SW 1271 (cell line): ENCODE results near the gene DRAP1.

Experiments
- DNase-seq, 2 experiments: peaks; one replicate each; lab custom pipeline; 2025; lab: John Stamatoyannopoulos, UW

The DRAP1 gene, protein sequence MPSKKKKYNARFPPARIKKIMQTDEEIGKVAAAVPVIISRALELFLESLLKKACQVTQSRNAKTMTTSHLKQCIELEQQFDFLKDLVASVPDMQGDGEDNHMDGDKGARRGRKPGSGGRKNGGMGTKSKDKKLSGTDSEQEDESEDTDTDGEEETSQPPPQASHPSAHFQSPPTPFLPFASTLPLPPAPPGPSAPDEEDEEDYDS

DNA sequence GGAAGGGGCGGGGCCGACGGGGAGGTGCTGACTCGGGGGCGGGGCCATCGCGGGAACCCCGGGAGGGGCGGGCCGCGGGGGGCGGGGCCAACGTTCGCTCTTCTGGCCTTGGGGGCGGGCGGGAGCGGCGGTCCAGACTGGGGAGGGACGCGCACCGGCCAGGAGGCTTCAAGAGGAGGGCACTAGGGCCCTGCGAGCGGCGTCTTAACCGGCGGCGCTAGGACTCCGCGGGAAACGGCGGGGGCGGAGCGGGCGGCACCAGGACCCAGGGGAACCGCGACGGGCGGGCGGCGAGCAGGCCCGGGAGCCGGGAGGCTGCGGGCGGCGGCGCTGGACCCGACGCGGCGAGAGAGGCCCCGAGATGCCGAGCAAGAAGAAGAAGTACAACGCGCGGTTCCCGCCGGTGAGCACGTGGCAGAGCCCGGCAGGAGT is at the start of gene DRAP1:
Gene DRAP1 (plus strand): TSS at position 286 of the 432 bp plus-strand sequence. CDS start 76 bp downstream, at position 362.
- DNase-seq: peak; percentile 85 to 94

DNA sequence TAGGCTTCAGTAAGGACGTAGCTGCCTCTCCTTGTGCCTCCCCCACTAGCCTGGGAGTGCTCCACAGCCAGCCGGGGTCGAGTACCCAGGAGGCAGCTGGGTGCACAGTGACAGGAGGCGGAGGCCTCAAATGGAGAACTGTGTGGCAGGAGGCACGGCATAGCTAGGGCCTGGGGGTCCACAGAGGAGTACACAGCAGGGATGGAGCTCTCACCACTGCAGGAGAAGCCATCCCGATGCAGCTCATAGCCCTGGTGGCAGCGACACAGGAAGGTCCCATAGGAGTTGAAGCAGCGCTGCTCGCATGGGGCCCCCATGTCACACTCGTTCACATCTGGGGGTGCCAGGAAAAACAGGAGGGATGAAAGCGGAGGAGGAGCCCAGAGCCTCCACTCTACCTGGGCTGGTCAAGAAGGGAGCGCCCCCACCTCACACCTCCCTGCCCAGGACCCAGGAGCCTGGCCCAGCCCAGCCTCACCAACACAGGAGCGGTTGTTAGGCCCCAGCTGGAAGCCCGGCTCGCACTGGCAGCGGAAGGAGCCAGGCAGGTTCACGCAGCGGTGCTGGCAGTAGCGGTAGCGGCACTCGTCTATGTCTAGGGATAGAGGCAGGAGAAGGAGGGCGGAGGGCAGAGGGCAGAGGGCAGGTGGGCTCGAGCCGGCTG is 49.5 kb upstream of the DRAP1 start:
- no peak for DNase-seq

DNA sequence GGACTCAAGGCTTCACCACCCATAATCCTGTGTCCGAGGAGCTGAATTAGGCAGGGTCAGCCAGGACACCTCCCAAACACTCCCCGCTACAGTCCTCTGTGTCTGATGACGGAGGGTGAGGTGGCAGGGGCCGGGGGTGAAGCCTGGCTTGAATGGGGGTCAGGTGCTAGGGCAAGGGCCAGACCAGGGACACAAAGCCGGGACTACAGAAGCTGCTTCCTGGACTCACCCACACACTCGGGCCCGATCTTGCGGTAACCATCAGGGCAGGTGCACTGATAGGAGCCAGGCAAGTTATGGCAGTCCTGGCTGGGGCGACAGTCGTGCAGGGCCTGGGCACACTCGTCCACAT is 48.9 kb upstream of the DRAP1 start:
- no peak for DNase-seq

DNA sequence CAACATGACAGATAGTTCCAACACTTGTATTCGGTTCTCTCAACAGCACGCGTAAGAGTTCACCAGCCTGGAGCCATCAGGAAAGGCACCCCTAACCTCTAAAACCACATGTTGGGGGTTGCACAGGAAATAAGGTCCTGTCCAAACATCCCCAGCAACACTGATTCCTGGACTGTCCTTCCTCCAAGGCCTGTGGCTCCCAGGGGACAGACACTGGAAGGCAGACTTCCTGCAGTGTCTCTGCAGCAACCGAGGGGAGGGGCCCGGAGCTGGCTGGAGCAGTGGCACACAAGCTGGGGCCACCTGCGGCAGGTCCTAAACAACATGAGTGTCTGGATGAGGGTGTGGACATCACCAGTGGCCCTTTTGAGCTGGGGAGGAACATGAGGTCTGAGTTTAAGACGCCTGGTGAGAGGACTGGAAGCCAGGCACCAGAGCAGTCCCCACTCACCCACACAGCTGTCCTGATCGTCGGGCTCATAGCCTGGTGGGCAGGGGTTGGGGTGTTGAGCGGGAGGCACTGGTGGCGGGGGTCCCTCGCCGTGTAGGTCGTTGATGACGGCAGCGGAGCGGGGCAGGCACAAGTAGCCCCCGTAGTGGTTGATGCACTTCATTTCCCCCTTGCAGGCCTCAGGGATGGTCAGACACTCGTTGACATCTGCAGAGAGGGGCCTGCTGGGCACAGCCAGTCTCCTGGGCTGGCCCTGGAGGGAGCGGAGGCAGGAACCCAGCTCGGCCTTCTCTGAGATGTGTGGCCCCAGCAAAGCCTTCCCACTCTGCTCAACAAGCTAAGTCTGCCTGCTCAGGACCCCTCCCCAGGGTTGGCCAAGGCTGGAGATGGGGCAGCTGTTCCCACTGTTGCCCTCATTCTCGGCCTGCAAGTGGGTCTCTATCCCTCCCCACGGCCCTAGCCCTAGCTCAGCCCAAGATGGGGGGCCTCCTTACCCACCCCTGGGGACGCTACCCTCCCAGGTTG is 48.2 kb upstream of the DRAP1 start:
- no peak for DNase-seq

DNA sequence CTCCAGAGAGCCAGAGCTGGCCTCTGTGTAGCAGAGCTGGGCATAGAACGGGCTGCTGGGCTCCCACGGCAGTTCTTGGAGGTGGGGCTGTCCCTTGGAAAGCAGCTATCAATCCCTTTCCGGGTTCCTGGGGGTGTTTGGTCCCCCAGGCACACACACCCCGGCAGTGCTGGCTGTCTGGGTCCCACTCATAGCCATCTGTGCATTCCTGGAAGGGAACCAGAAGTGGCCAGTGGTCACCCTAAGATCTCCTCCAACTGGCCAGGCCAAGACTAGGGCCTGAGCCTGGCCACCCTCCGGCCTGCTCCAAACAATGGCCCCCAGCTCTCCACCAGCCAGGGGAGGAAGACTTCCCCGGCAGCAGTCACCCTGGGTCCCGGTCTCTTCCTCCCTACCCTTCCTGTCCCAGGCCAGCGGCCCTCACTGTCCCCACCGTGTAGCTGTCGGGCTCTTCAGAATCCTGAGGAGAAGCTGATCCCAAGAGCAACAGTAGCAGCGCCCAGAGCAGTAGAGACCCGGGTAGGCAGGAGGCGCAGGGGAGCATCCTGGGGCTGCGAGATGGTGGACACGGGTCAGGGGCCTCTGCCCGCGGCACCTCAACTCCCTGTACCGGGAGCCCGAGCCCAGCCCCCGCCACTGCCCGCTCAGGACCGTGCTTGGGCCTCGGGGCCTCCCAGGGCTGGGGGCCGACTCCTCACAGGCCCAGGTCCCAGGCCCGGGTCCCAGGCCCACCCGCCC is 47.2 kb upstream of the DRAP1 start:
- DNase-seq: no peak

DNA sequence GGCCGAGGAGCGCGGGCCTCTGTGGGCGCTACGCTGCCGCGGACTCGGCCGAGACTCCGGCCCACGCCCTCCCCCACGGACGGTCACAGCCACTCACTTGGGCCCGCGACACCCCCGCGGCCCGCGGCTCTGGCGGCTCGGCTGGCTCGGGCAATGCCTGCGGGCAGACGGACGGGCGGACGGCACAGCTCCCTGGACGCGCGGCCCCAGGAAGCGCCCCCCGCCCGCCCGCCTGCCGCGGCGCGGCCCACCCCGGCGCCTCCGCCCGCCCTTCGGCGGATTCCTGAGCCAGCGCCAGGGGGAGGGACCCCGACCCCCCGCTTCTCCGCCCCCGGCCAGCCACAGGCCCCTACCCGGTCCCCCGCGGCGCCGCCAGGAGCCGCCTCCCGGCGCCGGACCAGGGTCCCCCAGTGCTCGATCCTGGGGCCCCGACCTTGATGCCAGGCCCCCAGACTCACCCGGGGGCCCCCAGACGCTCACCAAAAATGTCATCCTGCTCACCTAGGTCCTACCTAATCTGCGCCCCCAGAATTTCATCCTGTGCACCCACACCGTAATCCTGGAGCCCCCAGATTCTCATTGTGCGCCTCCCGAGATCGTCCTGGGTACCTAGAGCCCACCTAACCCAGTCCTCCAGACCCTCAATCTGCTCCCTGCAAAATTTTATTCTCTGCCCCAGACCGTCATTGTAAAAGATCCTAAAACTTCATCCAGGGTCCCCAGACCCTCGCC is 46.5 kb upstream of the DRAP1 start, which contains the start of gene EFEMP2:
Gene EFEMP2 (minus strand): TSS at position 215 of the 732 bp plus-strand sequence. CDS start 446 bp downstream, outside the sequence.
- DNase-seq: no peak

DNA sequence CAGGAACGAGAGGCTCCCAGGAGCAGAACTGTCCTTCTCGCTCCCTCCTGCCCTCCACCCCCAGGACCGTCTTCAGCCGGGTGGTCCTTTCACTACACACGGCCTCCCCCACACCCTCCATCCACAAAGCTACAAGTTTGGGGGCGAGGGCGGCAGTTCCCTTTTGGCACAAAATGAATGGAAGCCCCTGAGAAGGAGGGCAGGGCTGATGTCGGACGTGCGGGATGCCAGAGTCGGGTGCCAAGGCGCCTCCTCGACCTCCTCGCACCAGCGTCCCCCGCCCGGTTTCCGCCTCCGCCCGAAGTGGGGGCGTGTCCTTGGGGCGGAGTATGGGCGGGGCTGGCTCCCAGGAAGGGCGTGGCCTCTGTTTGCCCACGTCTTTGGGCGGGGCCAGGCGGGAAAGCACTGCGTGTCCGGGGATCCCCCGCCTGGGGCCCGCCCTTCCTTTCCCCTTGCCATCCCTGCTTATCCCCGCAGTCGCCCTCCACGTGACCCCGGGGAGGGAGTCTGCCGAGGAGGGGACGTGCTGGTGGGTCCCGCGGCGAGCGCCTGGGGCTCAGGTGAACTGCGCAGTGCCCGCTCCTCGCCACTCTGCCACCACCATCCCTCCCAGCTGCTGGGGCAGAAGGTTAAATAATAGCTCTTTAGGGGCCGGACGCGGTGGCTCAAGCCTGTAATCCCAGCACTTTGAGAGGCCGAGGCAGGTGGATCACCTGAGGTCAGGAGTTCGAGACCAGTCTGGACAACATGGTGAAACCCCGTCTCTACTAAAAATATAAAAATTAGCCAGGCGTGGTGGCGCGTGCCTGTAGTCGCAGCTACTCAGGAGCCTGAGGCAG is 45.7 kb upstream of the DRAP1 start:
- DNase-seq: peak; percentile 79 to 85

DNA sequence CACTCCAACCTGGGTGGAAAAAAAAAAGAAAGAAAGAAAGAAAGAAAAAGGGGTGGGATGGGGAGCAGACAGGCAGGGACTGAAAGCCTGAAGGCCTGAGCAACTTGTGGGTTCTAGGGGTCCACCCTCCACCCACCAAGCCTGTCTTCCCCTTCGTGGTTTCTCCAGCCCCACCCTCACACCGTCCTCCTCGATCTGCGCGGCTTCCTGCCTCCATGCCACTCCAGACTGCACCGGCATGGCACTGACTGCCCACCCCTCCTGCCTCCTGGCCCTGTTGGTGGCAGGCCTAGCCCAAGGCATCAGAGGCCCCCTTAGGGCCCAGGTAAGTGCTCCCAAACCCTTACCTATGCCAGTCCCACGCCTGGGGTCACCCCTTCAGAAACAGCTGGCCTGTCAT is 39.6 kb upstream of the DRAP1 start, which contains the start of gene CTSW:
Gene CTSW (plus strand): TSS at position 221 of the 400 bp plus-strand sequence. CDS start 18 bp downstream, at position 239.
- no peak for DNase-seq

DNA sequence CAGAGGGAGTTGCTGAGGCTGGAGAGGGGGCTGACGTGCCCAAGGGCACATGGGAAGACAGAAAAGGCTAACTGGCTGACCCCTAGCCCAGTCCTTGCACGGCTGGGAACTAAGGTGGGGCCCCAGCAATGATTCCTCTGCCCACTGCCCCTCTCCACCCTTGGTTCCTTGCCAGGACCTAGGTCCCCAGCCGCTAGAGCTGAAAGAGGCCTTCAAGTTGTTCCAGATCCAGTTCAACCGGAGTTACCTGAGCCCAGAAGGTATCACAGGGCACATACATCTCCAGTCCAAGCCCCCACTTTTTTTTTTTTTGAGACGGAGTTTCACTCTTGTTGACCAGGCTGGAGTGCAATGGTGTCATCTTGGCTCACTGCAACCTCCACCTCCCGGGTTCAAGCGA is 39.2 kb upstream of the DRAP1 start:
- DNase-seq: no peak

DNA sequence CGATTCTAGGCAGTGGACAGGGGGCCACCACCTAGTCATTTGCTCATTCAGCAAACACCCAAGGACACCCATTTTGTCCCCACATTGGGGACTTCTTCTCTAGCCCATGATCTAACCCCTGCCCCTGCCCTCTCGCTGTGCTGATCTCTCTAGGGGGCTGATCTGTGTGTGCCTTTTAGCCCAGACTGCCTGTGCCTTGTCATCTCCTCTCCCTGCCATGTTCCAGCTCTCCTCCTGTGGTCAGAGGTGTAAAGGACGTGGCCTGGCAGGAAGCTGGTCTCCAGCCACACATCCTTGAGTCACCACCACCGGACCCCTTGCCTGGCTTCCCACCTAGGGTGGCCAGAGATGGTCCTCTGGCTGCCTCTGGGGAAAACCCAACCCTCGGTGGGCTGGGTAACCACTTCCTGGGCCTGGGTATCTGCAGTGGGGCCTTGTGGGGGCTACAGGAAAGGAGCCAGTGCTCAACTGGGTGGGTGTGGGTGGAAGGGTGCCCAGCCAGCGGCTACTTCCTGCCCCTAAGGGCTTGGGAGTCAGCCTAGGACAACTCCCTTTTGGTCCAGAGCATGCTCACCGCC is 38.3 kb upstream of the DRAP1 start:
- DNase-seq: no peak

DNA sequence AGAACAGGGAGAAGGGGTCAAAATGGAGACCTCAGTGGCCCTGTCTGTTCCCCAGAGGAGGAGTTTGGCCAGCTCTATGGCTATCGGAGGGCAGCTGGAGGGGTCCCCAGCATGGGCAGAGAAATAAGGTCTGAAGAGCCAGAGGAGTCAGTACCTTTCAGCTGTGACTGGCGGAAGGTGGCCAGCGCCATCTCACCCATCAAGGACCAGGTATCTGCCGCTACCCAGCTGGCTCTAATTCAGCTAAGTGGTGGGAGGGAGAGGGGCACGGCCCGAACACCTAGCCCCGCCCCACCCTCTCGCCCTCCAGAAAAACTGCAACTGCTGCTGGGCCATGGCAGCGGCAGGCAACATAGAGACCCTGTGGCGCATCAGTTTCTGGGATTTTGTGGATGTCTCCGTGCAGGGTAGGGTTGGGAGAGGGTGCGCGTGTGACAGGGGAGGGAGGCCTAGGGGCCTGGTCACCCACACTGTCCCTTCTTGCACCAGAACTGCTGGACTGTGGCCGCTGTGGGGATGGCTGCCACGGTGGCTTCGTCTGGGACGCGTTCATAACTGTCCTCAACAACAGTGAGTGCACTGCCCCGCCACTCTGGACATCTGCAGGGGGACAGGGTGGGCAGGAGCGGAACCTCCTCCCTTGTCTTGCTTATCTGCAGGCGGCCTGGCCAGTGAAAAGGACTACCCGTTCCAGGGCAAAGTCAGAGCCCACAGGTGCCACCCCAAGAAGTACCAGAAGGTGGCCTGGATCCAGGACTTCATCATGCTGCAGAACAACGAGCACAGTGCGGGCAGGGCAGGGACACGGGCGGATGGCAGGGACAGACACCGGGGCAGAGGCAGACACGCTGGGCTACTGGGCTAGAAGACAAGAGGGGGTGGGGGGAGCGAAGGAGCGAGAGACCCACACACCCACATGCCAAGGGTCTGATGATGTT is 36.8 kb upstream of the DRAP1 start:
- no peak for DNase-seq

DNA sequence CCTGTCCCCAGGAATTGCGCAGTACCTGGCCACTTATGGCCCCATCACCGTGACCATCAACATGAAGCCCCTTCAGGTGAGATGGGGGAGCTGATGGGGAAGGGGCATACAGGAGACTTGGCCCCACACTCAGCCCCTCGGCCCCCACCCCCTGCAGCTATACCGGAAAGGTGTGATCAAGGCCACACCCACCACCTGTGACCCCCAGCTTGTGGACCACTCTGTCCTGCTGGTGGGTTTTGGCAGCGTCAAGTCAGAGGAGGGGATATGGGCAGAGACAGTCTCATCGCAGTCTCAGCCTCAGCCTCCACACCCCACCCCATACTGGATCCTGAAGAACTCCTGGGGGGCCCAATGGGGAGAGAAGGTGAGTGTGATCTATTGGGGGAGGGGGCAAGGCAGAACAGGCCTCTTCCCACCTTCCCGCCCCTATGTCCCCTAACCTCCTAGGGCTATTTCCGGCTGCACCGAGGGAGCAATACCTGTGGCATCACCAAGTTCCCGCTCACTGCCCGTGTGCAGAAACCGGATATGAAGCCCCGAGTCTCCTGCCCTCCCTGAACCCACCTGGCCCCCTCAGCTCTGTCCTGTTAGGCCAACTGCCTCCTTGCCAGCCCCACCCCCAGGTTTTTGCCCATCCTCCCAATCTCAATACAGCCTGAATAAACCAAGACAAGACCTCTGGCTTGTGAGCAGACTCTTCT is 36.0 kb upstream of the DRAP1 start:
- no peak for DNase-seq

DNA sequence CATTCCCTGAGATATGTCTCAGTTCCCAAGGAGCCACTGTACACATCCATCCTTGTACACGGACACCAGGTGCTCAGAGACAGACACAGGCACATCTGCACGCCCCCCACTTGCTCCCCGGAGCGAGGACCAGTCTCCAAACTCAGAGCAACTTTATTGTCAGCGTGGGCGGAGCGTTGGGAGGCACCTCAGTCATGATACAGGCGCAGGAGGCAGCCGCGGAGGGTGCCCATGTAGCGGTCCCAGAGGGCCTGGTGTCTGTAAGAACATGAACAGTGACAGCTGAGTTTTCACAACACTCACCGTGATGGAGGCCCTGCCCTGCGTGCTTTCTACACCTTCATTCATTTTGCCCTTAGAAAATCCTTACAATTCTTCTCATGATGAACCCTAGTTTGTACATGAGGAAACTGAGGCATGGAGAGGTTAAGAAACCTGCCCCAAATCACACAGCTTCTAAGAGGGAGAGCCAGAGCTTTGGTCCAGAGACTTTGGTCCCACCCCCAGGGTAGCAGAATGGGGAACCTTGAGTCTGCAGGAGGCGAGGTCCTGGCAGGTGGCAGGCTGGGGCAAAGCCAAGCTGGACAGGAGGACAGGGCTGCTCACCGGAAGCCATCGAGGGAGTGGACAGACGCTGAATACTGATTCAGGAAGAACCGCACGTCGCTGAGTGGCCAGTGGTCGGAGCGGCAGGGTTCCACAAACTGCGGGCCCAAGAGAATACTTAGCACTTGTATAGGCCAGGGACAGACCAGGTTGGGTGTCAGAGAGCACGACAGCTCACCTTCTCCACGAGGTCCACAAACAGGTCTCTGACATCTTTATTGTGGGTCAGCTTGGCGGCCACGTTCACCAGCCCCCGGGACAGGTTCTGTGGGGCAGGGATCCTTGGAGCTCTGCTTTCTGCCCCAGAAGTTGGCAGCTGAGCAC is 35.2 kb upstream of the DRAP1 start:
- no peak for DNase-seq

DNA sequence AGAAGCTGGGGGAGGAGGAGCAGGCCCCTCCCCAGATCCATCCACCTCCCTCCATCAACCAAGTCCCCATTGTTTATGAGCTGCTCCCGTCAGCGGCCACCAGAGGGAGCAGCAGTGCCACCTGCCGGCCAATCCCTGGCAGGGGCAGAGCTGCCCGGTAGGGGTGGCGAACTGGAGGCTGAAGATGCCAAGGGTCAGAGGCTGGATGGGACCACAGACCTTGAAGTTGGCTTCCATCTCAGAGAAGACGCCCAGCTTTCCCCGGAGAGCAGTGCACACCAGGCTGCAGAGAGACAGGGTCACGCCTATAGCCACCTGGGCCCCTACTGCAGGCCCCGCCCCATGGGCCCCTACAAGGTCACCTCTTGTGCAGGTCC is 34.5 kb upstream of the DRAP1 start:
- DNase-seq: peak in 1 of 2 experiments; percentile 65

DNA sequence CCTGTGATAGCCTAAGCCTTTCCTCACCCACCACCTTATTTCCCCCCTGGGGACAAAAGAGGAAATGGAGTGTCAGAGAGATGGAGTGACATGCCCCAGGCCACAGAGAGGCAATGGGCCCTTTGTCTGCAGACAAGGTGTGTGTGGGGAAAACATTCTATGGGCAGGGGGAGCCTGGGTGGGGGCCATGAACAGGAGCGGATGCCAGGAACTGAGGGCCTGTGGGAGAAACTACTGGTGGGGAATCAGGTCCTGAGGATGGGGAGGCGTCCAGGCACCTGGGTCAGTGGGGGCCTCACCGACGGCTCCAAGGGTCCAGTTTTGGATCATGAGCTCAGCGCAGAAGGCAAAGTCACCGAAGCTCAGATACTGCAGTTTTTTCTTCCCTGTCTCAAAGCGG is 34.0 kb upstream of the DRAP1 start:
- no peak for DNase-seq

DNA sequence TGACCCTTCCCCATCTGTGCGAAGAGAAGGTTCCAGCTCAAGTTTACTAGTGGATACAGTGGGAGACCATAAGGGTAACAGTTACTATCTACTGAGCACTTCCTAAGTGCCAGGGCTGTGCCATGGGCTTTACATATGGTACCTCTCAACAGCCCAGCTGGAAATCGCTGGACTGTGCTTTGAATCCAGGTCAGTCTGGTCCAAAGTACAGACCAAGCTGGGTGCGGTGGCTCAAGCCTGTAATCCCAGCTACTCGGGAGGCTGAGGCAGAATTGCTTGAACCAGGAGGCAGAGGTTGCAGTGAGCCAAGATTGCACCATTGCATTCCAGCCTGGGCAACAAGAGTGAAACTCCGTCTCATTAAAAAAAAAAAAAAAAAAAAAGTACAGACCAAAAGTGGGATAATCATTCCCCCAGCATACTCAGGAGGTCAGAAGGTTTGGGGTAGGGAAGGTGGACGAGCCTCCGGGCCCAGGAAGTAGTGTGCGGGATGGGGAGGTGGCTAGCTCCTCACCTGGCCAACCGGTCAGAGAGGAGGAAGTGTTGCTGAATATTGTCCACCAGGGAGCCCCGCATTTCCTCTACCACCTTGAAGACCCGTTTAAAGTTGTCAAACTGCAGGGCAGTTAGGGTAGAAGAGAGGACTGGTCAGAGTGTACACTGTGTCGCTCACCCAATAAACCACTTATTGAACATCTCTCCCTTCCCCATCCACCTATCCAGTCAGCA is 33.3 kb upstream of the DRAP1 start:
- DNase-seq: no peak
